K562 (cell line): Measurements from ENCODE around the gene PLP2. TPM values are rescaled to one million over a fixed set of nuclear protein-coding genes. Genes with fewer than 3 reads are reported as not detected.
A peak's percentile ranks its signal among the peaks of the same experiment; 100 is the strongest.

Experiments
- ATAC-seq: fragments of 200-7000 bp; cut with Tn5 transposase; 3 replicates; pipeline ENCODE4 v1.9.1; 2020; ENCODE audit warnings: moderate library complexity
- BruUV-seq: library from RNA; stranded (reverse); fragments of 400-500 nt; replicated peaks from 2 replicates; lab custom pipeline; 2021; lab: Mats Ljungman, UMichigan
- CTCF ChIA-PET: fragments of 300-600 bp; formaldehyde crosslinking; extraction: SDS; loops from one replicate; lab custom pipeline; 2021; ENCODE audit warnings: low intra/inter-chr PET ratio; lab: Yijun Ruan, JAX
- POLR2A ChIA-PET: fragments of 300-600, 350-650 bp; sonication (Branson Sonifier 250); formaldehyde crosslinking; extraction: SDS; loops from one replicate; lab custom pipeline; 2021; ENCODE audit warnings: antibody characterized with exemption, inconsistent platforms; lab: Yijun Ruan, JAX
- DNase-seq, 4 experiments: peaks; one replicate each; pipeline versions ENCODE4 v3.0.0 to v3.0.0-alpha.2; 2011 to 2018; ENCODE audit warnings: low spot score in 3 of 4, mixed read lengths in 3 of 4; ENCODE audit errors: extremely low read depth in 1 of 4
- FAIRE-seq: peaks from 2 replicates; lab custom pipeline; 2011; peaks lifted over from hg19 to GRCh38; lab: Jason Lieb, UNC
- H2AFZ ChIP-seq: 2 replicates; pipeline ENCODE4 v1.6.0; 2011; ENCODE audit warnings: low read depth, low read length, control low read depth, inconsistent platforms
- H3K27ac ChIP-seq: fragments of 200-600 bp; 3 replicates; pipeline ENCODE4 v1.8.0; 2011; ENCODE audit warnings: low read depth, mild to moderate bottlenecking, control low read depth, inconsistent platforms, low read length, moderate library complexity, mixed read lengths; ENCODE audit errors: extremely low read depth
- H3K27me3 ChIP-seq, 2 experiments: fragments of 300-600 bp in 1 of 2; 2 replicates in 1 of 2; 3 replicates in 1 of 2; pipeline versions ENCODE4 v1.6.0 to v1.8.0; 2011; ENCODE audit warnings: inconsistent platforms in 2 of 2, low read length in 2 of 2, mild to moderate bottlenecking in 1 of 2, mixed read lengths in 1 of 2, moderate library complexity in 1 of 2; ENCODE audit not compliant: control insufficient read depth in 2 of 2, insufficient read depth in 2 of 2
- H3K36me3 ChIP-seq: fragments of 300-600 bp; 3 replicates; pipeline ENCODE4 v1.8.0; 2011; ENCODE audit warnings: mild to moderate bottlenecking, low read length, inconsistent platforms; ENCODE audit not compliant: control insufficient read depth, insufficient read depth
- H3K4me1 ChIP-seq, 2 experiments: fragments of 200-600 bp in 1 of 2; replicated peaks in 1 of 2; 2 replicates in 1 of 2; 3 replicates in 1 of 2; pipeline versions ENCODE4 v1.5.1 to v1.8.0; 2011; ENCODE audit warnings: inconsistent platforms in 2 of 2, low read length in 2 of 2, mild to moderate bottlenecking in 1 of 2, mixed read lengths in 1 of 2, moderate library complexity in 1 of 2; ENCODE audit not compliant: control insufficient read depth in 2 of 2, insufficient read depth in 2 of 2
- H3K4me2 ChIP-seq: 2 replicates; pipeline ENCODE4 v1.6.1; 2011; ENCODE audit warnings: low read length, control low read depth, inconsistent platforms, mixed read lengths; ENCODE audit not compliant: insufficient read depth
- H3K4me3 ChIP-seq: fragments of 200-600 bp; sonication (generic), shearing (Covaris generic); 2 replicates; pipeline ENCODE4 v1.5.1; 2016; ENCODE audit warnings: control low read depth, inconsistent platforms
- H3K79me2 ChIP-seq: fragments of 200-600 bp; 3 replicates; pipeline ENCODE4 v1.8.0; 2011; ENCODE audit warnings: low read length, inconsistent platforms; ENCODE audit not compliant: control insufficient read depth, insufficient read depth
- H3K9ac ChIP-seq, 2 experiments: 2 replicates each; pipeline versions ENCODE4 v1.6.0 to v1.6.1; 2011; ENCODE audit warnings: low read depth in 2 of 2, low read length in 2 of 2, control low read depth in 1 of 2, inconsistent platforms in 1 of 2, mild to moderate bottlenecking in 1 of 2, mixed read lengths in 1 of 2; ENCODE audit not compliant: insufficient read depth in 1 of 2
- H3K9me1 ChIP-seq: one replicate; pipeline ENCODE4 v1.6.0; 2011; ENCODE audit warnings: inconsistent platforms, mild to moderate bottlenecking, low read length, moderate library complexity; ENCODE audit not compliant: control insufficient read depth, insufficient read depth
- H3K9me3 ChIP-seq: replicated peaks from 2 replicates; pipeline ENCODE4 v1.5.1; 2011; ENCODE audit warnings: low read depth, low read length, inconsistent platforms; ENCODE audit not compliant: control insufficient read depth, insufficient read depth
- H4K20me1 ChIP-seq: replicated peaks from 2 replicates; pipeline ENCODE4 v1.6.1; 2011; ENCODE audit warnings: low read length, inconsistent platforms, mixed read lengths; ENCODE audit not compliant: control insufficient read depth, insufficient read depth
- NCOA4 ChIP-seq: fragments of 450-650 bp; IDR thresholded peaks from 2 replicates; pipeline ENCODE4 v1.6.1; 2018; ENCODE audit warnings: mild to moderate bottlenecking; ENCODE audit not compliant: partially characterized antibody
- POLR2G ChIP-seq: fragments of 200-400 bp; formaldehyde crosslinking; IDR thresholded peaks from 2 replicates; pipeline ENCODE4 v1.6.1; 2017; ENCODE audit warnings: low read depth, mild to moderate bottlenecking, antibody characterized with exemption, low read length, moderate library complexity
- RBFOX2 ChIP-seq: fragments of 200-400 bp; formaldehyde crosslinking; IDR thresholded peaks from 2 replicates; pipeline ENCODE4 v1.6.1; 2017; ENCODE audit warnings: low read depth, mild to moderate bottlenecking, low read length, moderate library complexity
- SIRT6 ChIP-seq: IDR thresholded peaks from one replicate; pipeline ENCODE4 v1.6.1; 2012; ENCODE audit warnings: low read depth, mild to moderate bottlenecking, control low read depth, inconsistent platforms, low read length, moderate library complexity
- SREBF1 ChIP-seq: fragments of 150-350 bp; IDR thresholded peaks from 2 replicates; pipeline ENCODE4 v1.6.1; 2014; ENCODE audit warnings: antibody characterized with exemption, low read depth, low read length, borderline replicate concordance
- THRAP3 ChIP-seq: fragments of 450-650 bp; IDR thresholded peaks from 2 replicates; pipeline ENCODE4 v1.6.1; 2016; ENCODE audit warnings: mild to moderate bottlenecking, inconsistent platforms, borderline replicate concordance
- ZBTB7A ChIP-seq: IDR thresholded peaks from 2 replicates; pipeline ENCODE4 v1.6.1; 2011; ENCODE audit warnings: low read depth, mild to moderate bottlenecking, low read length, moderate library complexity, borderline replicate concordance; ENCODE audit not compliant: control insufficient read depth
- WGBS: fragments of 100-300 bp; shearing (Covaris generic); methylation state at CpG from one replicate; pipeline ENCODE4 v1.1.6; 2016; ENCODE audit warnings: low coverage, mixed read lengths; ENCODE audit not compliant: insufficient coverage; ENCODE audit errors: missing lambda C conversion rate; 5-methylcytosine and 5-hydroxymethylcytosine counted together
- in situ Hi-C: fragments of 300-500 bp; cut with MboI; formaldehyde crosslinking; loops from 4 replicates; pipeline ENCODE4 v1.15.0; 2018; ENCODE audit warnings: inconsistent platforms, mixed read lengths
- intact Hi-C: fragments of 100-400 bp; cut with micrococcal nuclease; formaldehyde crosslinking; loops from 2 replicates; pipeline ENCODE4 v1.14.2; 2022
- polyA plus RNA-seq, 8 experiments: library from polyadenylated mRNA; depleted of rRNA in 4 of 8; stranded (reverse) in 5 of 8; unstranded in 3 of 8; fragments of >200 nt; fragmentation: Nextera tagmentation in 2 of 8; fragmentation: Illumina TruSeq in 1 of 8; extraction: Ambion mirVana in 2 of 8; extraction: Trizol in 1 of 8; gene quantifications; 2 replicates each; pipeline versions ENCODE4 v1.2.1 to v1.2.3, GENCODE V29; 2011 to 2014; ENCODE audit warnings: inconsistent platforms in 1 of 8, missing spikeins in 1 of 8
- total RNA-seq, 7 experiments: library from RNA; depleted of rRNA in 6 of 7; stranded (reverse); fragments of >200 nt in 6 of 7; fragmentation: Illumina TruSeq in 2 of 7; extraction: Trizol in 2 of 7; gene quantifications; 2 replicates each; pipeline versions ENCODE4 v1.2.1 to v1.2.3, GENCODE V29; 2011 to 2021; ENCODE audit warnings: low replicate concordance in 1 of 7
- TF ChIP-seq, protein P1 (sequence below): sonication (generic); formaldehyde crosslinking; IDR thresholded peaks from 2 replicates; pipeline ENCODE4 v1.8.1; 2023; ENCODE audit warnings: mild to moderate bottlenecking, missing genetic modification reagents
- TF ChIP-seq, protein P2 (sequence below): sonication (generic); formaldehyde crosslinking; IDR thresholded peaks from 2 replicates; pipeline ENCODE4 v1.8.0; 2022; ENCODE audit warnings: missing genetic modification reagents, mild to moderate bottlenecking, moderate library complexity, borderline replicate concordance

The PLP2 gene
- total and polyA plus RNA-seq, 9 of the 15 experiments (the other 6 are each of a cell fraction or from before 2014, with no cell fraction given): 34.7 to 236 (median 112) TPM

DNA sequence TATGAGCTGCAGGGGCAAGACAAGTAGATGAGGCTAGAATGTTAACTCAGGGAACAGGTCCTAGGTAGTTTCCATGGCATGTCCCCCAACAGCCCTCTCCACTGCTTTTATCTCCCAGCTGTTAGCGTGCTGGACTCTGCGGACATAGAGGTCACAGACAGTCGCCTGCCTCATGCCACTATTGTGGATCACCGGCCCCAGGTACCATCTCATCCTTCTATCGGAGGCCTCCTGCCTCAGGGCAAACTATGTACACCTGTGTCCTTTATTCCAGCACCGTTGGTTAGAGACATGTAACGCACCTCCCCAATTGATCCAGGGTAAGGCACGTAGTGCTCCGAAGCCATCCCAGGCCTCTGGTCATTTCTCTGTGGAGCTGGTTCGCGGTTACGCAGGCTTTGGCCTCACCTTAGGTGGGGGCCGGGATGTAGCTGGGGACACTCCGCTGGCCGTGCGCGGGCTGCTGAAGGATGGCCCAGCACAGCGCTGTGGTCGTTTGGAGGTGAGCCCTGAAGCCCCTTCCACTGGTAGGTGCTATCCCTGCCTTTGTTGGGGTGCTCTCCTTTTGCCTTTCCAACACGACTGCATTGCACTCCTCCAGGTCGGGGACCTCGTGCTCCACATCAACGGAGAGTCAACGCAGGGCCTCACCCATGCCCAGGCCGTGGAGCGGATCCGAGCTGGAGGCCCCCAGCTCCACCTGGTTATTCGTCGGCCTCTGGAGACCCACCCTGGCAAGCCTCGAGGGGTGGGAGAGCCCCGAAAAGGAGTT, 6.9 kb upstream of the PLP2 start:
- no peak for DNase-seq
- Histone ChIP-seq H3K27me3 (no peaks in the 10 kb centered on the region), H3K36me3 (no peaks in the 10 kb centered on the region), H3K79me2 (peaks cover 13% of the 10 kb centered on the region; the same call in 1 of the 3 replicates), H3K4me2 (peak overlapping the region; percentile 71), H2AFZ (peak overlapping the region; percentile 51; the same call in 1 of the 2 replicates), H3K9me3 (no peaks in the 10 kb centered on the region), H3K9ac (peak overlapping the region; percentile 53 to 63), H3K9me1 (no peaks in the 10 kb centered on the region), H3K27ac (peak overlapping the region; percentile 85), H4K20me1 (no peaks in the 10 kb centered on the region), H3K4me1 (peaks cover 45 to 63% of the 10 kb centered on the region in 2 experiments), H3K4me3 (peak overlapping the region; percentile 31; the same call in 1 of the 2 replicates)
- POLR2A ChIA-PET: interaction anchor here (0.6 kb wide), 1 partner anchor 131 kb away, joined by 3 read pairs; no protein-coding TSS in a partner anchor
- ATAC-seq: no peak
- BruUV-seq: TSS peak; percentile 81
- 58% methylated on average over 23 of the region's 31 CpGs for WGBS
- TF ChIP-seq, protein P1, sequence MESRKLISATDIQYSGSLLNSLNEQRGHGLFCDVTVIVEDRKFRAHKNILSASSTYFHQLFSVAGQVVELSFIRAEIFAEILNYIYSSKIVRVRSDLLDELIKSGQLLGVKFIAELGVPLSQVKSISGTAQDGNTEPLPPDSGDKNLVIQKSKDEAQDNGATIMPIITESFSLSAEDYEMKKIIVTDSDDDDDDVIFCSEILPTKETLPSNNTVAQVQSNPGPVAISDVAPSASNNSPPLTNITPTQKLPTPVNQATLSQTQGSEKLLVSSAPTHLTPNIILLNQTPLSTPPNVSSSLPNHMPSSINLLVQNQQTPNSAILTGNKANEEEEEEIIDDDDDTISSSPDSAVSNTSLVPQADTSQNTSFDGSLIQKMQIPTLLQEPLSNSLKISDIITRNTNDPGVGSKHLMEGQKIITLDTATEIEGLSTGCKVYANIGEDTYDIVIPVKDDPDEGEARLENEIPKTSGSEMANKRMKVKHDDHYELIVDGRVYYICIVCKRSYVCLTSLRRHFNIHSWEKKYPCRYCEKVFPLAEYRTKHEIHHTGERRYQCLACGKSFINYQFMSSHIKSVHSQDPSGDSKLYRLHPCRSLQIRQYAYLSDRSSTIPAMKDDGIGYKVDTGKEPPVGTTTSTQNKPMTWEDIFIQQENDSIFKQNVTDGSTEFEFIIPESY (CRISPR knock-in tag): peak; percentile 79
- no peak for TF ChIP-seq SIRT6
- TF ChIP-seq, protein P2, sequence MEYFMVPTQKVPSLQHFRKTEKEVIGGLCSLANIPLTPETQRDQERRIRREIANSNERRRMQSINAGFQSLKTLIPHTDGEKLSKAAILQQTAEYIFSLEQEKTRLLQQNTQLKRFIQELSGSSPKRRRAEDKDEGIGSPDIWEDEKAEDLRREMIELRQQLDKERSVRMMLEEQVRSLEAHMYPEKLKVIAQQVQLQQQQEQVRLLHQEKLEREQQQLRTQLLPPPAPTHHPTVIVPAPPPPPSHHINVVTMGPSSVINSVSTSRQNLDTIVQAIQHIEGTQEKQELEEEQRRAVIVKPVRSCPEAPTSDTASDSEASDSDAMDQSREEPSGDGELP (CRISPR knock-in tag): peak; percentile 61; the same call in 1 of the 2 replicates
- TF ChIP-seq SREBF1: no peak
- no peak for TF ChIP-seq NCOA4
- no peak for TF ChIP-seq THRAP3
- 0 out of 2 replicates have a peak, but pooled peaks have one; percentile 24 for TF ChIP-seq POLR2G
- 0 out of 2 replicates have a peak, but pooled peaks have one; percentile 19 for TF ChIP-seq ZBTB7A
- TF ChIP-seq RBFOX2: peak; percentile 38; the same call in 1 of the 2 replicates
- no peak for FAIRE-seq
- in situ Hi-C loops (no loop called here), intact Hi-C loops (no loop called here)
- CTCF ChIA-PET: interaction anchor here (0.6 kb wide), 1 partner anchor 41 kb away, joined by 3 read pairs; the partner anchor contains the start of gene GPKOW
